Pulmonary artery endothelial cell (primary cell): Measurements from ENCODE around the gene FAP. TPM values are rescaled to one million over a fixed set of nuclear protein-coding genes. Genes with fewer than 3 reads are reported as not detected.

ENCODE experiments used
- DNase-seq: peaks from one replicate; pipeline ENCODE4 v3.0.0-alpha.2; 2011; ENCODE audit warnings: low read depth, low spot score
- total RNA-seq: library from RNA; depleted of rRNA; stranded (reverse); fragments of >200 nt; gene quantifications from 2 replicates; pipeline ENCODE4 v1.2.3, GENCODE V29; 2014

Gene FAP
- total RNA-seq, 1 donor from 2014 or later = 0.53 TPM

DNA sequence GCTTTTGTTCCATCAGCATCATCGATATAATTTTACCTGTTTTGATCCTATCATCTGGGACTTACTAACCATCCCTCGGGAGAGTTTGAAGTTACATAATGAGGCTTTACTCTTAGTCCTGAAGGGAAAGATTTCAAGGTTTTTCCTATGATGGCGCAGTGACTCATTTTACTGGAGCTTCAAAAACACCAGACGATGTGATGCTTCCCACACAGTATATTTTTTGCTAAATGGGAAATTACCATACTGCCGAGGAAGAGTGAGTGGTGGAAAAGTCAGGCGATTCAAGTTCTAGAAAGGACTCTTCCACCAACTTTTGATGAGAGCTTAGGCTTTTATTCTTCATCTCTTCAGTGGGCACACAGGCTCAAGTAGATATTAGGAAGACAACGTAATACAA lies 46.6 kb downstream of the FAP start:
- DNase-seq = no peak

DNA sequence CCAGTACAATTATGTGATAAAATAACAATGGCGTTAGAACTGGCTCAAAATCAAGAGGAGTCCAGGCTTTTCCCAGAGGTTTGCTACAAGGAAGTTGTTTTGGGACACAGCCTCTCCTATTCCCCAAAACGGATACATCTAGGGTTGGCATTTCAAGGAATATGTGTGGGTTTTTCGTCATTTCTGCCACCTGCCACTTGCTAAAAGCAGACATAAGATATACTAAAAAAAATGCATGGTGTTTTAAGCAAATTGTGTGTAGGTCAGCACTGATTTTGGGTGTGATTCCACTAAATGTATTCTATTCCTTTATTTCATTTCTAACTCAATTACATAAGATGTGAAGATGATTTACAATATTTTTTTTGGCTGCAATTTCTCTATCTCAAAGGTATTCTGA lies 54.8 kb downstream of the FAP start:
- DNase-seq = no peak

GRCh38 chr2:162185541-162186232 lies 57.6 kb downstream of the FAP start:
- DNase-seq = no peak

DNA sequence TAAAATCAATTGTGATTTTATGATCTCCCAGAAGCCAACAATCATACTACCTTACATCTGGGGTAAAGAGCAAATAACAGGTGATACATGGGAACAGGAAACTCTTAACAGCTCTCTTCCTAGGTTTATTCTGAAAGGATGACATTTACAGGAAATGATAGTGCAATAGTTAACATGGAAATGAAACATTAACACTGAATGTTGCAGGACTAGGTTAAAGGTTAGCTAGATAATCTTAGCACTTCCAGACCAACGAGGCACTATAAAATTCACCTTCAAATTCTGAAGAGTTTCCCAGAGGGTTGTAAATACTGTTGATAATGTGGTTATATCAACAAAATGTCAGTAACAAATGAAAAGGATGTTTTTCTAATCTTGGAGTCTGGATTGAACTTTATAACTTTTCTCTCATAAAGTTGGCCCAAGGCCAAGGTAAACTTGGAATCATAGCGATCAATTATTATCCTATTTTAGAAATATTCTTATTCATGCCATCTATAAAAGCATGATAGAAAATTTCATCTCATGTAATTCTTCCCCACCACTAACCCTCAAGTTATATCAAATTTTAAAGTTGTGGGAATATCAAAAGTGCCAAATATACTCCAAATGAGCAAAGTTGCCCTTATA lies 58.3 kb downstream of the FAP start:
- DNase-seq = no peak

- no peak for DNase-seq
These were observed 58.9 kb downstream of the FAP start for GRCh38 chr2:162184359-162184758.

- DNase-seq = no peak
These were observed 60.9 kb downstream of the FAP start for GRCh38 chr2:162182395-162182794.

GRCh38 chr2:162177301-162177700 lies 65.9 kb downstream of the FAP start:
- no peak for DNase-seq

GRCh38 chr2:162175714-162176113 lies 67.5 kb downstream of the FAP start:
- DNase-seq = no peak

GRCh38 chr2:162174746-162175145 lies 68.5 kb downstream of the FAP start:
- DNase-seq = no peak

GRCh38 chr2:162172802-162173370 lies 70.4 kb downstream of the FAP start:
- no peak for DNase-seq

- DNase-seq = no peak
These were observed 76.5 kb downstream of the FAP start for GRCh38 chr2:162166745-162167144.

- DNase-seq = no peak
These were observed 77.1 kb downstream of the FAP start for GRCh38 chr2:162166174-162166573.

DNA sequence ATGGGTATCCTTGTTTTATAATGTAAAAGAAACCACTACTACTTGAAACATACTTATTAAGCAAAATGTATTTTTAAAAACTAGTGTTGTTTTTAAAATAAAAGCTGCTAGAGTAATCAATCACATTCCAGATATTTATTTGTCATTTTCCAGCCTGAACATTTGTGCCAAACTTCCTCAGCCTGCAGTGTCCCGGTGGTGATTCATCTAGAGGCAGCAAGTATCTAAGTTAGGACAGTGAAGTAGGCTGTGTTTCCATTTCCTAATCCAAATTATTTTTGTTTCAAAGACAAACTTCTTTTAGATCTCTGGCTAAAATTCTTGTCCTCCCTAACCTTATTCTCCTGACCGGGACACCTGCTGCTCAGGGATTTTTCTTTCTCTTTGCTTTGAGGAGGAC lies 78.4 kb downstream of the FAP start:
- no peak for DNase-seq

- no peak for DNase-seq
These were observed 83.8 kb downstream of the FAP start for GRCh38 chr2:162159446-162159845.

DNA sequence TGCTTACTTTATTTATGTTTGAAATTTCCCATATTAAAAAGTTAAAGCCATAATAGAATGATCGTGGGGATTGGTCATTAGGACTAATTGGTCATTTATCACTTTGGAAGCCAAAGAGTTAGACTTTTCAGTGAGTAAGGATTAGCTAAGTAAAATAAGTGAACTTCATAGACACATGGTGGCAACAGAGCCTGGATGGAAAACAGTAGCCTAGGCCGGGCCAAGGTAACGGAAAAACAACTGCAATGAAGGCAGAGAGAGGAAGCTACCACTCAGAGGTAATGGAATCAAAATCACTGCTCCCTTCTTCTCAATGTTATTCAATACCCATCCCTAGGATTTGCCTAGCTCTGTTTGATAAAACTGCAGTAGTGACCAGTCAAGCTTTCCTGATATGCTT lies 87.1 kb downstream of the FAP start:
- DNase-seq = no peak

DNA sequence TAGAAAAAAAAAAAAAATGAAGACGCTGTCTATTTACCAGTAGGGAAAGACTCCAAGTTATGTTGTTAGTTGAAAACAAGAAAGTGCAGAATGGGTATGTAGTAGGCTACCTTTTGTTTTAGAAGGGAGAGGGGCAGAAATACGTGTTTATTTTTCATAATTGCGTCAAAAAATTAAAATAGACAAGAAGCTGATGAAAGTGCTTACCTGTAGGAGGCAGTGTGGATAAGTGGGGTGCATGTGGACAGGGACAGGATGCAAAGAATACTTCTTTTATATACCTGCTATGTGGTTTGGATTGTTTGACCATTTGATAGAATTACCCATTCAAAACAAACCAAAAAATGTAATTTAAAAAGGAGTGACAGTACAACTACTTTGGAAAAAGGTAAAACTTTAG lies 88.2 kb downstream of the FAP start:
- DNase-seq = no peak

- DNase-seq = peak; percentile 10
These were observed 89.5 kb downstream of the FAP start for GRCh38 chr2:162153608-162154224.

DNA sequence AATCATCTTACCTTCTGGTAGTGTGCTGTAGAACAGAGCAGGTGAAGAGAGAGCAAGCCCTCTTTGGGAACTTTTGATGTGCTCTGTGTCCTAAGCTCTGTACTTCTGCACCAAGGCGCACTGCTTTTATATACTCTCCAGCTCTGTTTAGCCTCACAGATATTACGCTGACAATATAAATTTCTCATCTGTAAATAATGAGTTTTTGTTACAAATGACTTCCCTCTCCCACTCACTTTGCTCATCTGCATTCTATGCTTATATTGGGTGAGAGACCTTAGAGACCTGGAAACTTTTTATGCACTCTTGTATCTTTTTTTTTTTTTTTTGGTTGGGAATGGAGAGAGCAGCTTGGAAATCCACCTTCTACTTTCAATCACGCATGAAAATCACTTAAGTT lies 91.1 kb downstream of the FAP start, which contains the start of gene GCG:
Gene GCG (minus strand): TSS at position 101 of the 400 bp plus-strand sequence. CDS start 3,069 bp downstream, outside the sequence.
- no peak for DNase-seq

- DNase-seq = no peak
These were observed 93.3 kb downstream of the FAP start for GRCh38 chr2:162149940-162150339.

DNA sequence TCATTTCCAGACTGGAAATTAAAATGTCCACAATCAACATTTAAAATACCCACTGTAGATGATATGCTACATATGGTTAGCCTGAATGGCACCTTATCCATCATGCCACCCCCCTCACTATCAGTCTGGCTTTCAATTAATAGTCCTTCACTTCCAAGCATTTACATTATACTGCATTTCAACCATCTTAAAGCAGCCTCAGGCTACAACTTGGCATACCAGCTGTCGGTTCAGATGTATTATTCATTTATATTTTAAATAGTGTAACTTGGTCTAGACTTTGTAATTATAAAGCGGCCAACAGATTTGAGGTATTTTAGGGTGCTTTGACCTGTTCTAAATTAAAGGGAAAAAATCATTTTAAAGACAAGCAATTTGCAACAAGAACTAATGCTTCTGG lies 93.8 kb downstream of the FAP start:
- DNase-seq = no peak

GRCh38 chr2:162148956-162149355 lies 94.3 kb downstream of the FAP start:
- DNase-seq = no peak

DNA sequence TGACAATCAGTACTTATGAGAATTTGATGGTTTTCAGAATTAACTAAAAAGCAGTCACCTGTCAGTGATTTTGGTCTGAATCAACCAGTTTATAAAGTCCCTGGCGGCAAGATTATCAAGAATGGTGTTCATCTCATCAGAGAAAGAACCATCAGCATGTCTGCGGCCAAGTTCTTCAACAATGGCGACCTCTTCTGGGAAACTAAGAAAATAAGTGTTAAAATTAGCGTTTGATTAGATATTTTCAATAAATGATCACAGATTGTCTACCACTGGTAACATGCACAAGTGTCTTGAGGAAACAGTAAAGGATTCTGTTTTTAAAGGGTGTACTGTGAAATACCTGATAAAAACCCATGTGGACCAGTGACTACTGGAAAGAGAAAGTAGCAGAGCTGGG lies 99.3 kb downstream of the FAP start:
- no peak for DNase-seq
